AG04450 (cell line): ENCODE measurements around the gene NCAPD2. TPM values are rescaled to one million over a fixed set of nuclear protein-coding genes. Genes with fewer than 3 reads are reported as not detected.
A peak's percentile ranks its signal among the peaks of the same experiment; 100 is the strongest.

Source experiments
- CTCF ChIA-PET: fragments of 300-600, 350-600 bp; formaldehyde crosslinking; extraction: SDS; loops from one replicate; lab custom pipeline; 2022; ENCODE audit warnings: antibody characterized with exemption, inconsistent platforms; lab: Charles Lee
- POLR2A ChIA-PET: fragments of 350-600 bp; formaldehyde crosslinking; extraction: SDS; loops from one replicate; lab custom pipeline; 2021; ENCODE audit warnings: antibody characterized with exemption, inconsistent platforms; lab: Yijun Ruan, JAX
- DNase-seq: peaks from one replicate; pipeline ENCODE4 v3.0.0-alpha.2; 2011; ENCODE audit warnings: low read depth, low spot score
- H3K27ac ChIP-seq: one replicate; pipeline ENCODE4 v1.5.1; 2012; ENCODE audit warnings: low read depth, low read length, control low read depth
- H3K27me3 ChIP-seq: one replicate; pipeline ENCODE4 v1.6.0; 2012; ENCODE audit warnings: low read length; ENCODE audit not compliant: control insufficient read depth, insufficient read depth
- H3K4me3 ChIP-seq: 2 replicates; pipeline ENCODE4 v1.5.1; 2011; ENCODE audit warnings: mild to moderate bottlenecking, low read depth, low read length, control low read depth
- H3K9me3 ChIP-seq: 2 replicates; pipeline ENCODE4 v1.5.1; 2012; ENCODE audit warnings: low read length; ENCODE audit not compliant: control insufficient read depth, insufficient read depth
- polyA plus RNA-seq: library from polyadenylated mRNA; depleted of rRNA; stranded (reverse); fragments of >200 nt; gene quantifications from 2 replicates; pipeline ENCODE4 v1.2.3, GENCODE V29; 2011
- TF ChIP-seq, protein P1 (sequence below): IDR thresholded peaks from 2 replicates; pipeline ENCODE4 v1.5.1; 2011; ENCODE audit warnings: low read depth, low read length, control low read depth, inconsistent platforms

The NCAPD2 gene
- polyA plus RNA-seq, 1 experiment = 38.4 TPM

DNA sequence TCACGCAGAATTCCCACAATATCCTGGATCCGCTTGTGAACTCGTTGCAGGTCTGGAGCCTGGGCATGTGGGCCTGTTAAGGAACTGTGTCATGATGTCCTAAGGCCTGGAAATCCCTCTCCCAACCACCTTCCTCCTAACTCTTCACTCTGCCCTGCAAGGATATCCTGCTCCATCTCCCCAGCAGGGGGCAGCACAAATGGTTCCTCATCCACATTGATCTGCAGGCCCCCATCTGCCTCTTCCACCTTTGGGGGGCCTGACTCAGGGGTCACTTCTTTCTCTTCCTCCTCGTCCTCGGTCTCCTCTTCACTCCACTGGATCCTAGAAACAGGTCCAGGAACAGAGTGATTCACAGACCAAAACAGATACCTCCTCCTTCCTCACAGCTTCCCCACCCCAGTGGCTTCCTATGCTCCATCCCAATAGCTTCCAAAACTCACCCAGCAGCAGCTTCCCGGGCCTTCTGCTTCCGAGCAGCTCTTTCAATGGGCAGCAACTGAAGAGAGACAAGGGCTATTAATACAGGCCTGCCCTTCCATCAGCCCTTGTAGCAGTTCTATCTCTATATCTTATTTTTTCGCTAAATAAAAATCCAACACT lies 69.6 kb downstream of the NCAPD2 start:
- ChIA-PET CTCF (interaction anchor here (0.8 to 2.8 kb wide), 9 partner anchors 9 to 189 kb away, joined by 3 to 16 read pairs (median 4); partner anchors contain the start of gene MLF2), POLR2A (no interaction called here)
- no peaks in the 10 kb centered on the region for H3K27me3 ChIP-seq
- H3K9me3 ChIP-seq = no peaks in the 10 kb centered on the region; the same call in 1 of the 2 replicates
- TF ChIP-seq, protein P1, sequence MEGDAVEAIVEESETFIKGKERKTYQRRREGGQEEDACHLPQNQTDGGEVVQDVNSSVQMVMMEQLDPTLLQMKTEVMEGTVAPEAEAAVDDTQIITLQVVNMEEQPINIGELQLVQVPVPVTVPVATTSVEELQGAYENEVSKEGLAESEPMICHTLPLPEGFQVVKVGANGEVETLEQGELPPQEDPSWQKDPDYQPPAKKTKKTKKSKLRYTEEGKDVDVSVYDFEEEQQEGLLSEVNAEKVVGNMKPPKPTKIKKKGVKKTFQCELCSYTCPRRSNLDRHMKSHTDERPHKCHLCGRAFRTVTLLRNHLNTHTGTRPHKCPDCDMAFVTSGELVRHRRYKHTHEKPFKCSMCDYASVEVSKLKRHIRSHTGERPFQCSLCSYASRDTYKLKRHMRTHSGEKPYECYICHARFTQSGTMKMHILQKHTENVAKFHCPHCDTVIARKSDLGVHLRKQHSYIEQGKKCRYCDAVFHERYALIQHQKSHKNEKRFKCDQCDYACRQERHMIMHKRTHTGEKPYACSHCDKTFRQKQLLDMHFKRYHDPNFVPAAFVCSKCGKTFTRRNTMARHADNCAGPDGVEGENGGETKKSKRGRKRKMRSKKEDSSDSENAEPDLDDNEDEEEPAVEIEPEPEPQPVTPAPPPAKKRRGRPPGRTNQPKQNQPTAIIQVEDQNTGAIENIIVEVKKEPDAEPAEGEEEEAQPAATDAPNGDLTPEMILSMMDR = peak; percentile 77
- no peak overlapping the region for H3K4me3 ChIP-seq
- no peak for DNase-seq
- peak overlapping the region; percentile 21 for H3K27ac ChIP-seq

DNA sequence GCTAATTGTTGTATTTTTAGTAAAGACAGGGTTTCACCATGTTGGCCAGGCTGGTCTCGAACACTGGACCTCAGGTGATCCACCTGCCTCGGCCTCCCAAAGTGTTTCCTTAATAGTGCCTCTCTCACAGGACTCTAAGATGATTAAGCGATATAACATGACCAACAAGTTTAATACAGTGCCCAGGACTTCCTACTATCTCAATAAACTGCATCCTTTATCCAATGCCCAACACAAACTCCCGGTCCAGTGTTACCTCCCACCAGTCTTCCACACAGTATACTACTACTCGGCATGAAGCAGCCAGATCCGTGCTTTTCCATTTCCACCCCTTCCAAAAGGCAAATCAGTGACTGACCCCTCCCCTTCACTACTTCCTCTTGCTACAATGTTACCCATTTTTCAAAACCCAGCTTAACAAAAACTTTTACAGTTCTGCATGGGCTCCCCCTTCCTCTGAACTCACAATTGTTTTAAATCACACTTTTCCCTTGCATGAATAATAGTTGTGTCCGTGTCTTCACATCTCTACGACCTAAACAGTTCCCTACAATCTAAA lies 73.3 kb downstream of the NCAPD2 start:
- ChIA-PET CTCF (interaction anchor here (0.6 to 1.4 kb wide), 4 partner anchors 9 to 117 kb away, joined by 3 to 8 read pairs (median 3); no protein-coding TSS in a partner anchor), POLR2A (no interaction called here)
- no peak overlapping the region for H3K27ac ChIP-seq
- H3K27me3 ChIP-seq = no peaks in the 10 kb centered on the region
- H3K4me3 ChIP-seq = peak overlapping the region; percentile 97
- no peaks in the 10 kb centered on the region; the same call in 1 of the 2 replicates for H3K9me3 ChIP-seq
- TF ChIP-seq, protein P1 = no peak
- DNase-seq = no peak

DNA sequence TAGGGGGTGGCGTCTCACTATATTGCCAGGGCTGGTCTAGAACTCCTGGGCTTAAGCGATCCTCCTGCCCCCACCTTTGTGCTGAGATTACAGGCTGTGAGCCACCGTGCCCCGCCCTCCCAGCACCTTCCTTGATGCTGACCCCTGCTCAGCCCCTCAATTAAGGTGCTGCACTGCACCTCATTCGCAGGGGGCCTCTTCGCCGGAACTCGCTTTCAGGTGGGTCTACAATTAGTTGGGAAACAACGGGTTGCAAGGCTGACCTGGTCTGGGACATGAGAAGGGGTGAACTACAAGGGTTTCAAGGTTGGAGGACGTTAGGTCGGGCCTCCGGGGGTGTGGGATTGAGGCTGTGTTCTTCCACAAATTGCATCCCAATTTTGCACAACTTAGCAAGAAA lies 75.4 kb downstream of the NCAPD2 start:
- no peaks in the 10 kb centered on the region for H3K27me3 ChIP-seq
- CTCF ChIA-PET = no interaction called here
- DNase-seq = no peak
- POLR2A ChIA-PET = no interaction called here
- TF ChIP-seq, protein P1 = no peak
- no peak overlapping the region for H3K27ac ChIP-seq
- H3K4me3 ChIP-seq = no peak overlapping the region
- H3K9me3 ChIP-seq = no peaks in the 10 kb centered on the region; the same call in 1 of the 2 replicates

DNA sequence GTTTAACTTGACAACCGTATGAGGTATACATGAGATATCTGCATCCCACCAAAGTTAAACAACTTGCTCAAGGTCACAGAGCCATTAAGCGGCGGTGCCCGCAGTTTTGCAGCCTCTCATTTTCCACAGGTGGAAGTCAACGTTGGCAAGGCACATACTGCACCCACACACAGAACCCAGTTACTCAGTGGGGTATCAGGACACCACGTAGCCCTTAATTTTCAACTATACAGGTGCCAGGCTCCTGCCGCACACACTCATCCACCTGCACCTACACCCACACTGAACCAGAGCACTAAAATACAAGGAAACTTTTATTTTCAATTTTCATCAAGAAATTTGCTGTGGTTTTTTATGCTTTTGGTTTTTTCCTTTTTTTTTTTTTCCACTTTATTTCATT lies 75.9 kb downstream of the NCAPD2 start:
- Histone ChIP-seq H3K4me3 (no peak overlapping the region), H3K9me3 (no peaks in the 10 kb centered on the region; the same call in 1 of the 2 replicates), H3K27me3 (no peaks in the 10 kb centered on the region), H3K27ac (no peak overlapping the region)
- CTCF ChIA-PET = interaction anchor here (0.5 to 0.9 kb wide), 3 partner anchors 139 to 265 kb away, joined by 3 to 4 read pairs (median 4); no protein-coding TSS in a partner anchor
- POLR2A ChIA-PET = interaction anchor here (0.6 to 0.7 kb wide), 2 partner anchors 10 to 33 kb away, joined by 5 to 6 read pairs; no protein-coding TSS in a partner anchor
- DNase-seq = no peak
- TF ChIP-seq, protein P1 = no peak
